Effector memory CD8-positive, alpha-beta T cell (primary cell): Measurements from ENCODE around the gene RNF112.

Experiments used
- ATAC-seq: fragments of 150-1000 bp; cut with Tn5 transposase; replicated peaks from 2 replicates; pipeline ENCODE4 v1.10.0; 2021; ENCODE audit warnings: mild to moderate bottlenecking, moderate library complexity
- DNase-seq, 3 experiments: peaks; one replicate each; pipeline ENCODE4 v3.0.0; 2021
- H3K27ac Mint-ChIP-seq, 2 donors: one replicate each; pipeline ENCODE4 v1.8.0; 2022; ENCODE audit warnings: mild to moderate bottlenecking in 2 of 2, mixed read lengths in 2 of 2, moderate library complexity in 2 of 2
- H3K27me3 Mint-ChIP-seq, 2 donors: one replicate each; pipeline ENCODE4 v1.8.0; 2022; ENCODE audit warnings: mixed read lengths in 2 of 2
- H3K36me3 Mint-ChIP-seq: one replicate; pipeline ENCODE4 v1.8.0; 2022; ENCODE audit warnings: mild to moderate bottlenecking, moderate library complexity, mixed read lengths; ENCODE audit not compliant: insufficient read depth
- H3K4me1 Mint-ChIP-seq, 2 donors: one replicate each; pipeline ENCODE4 v1.8.0; 2022; ENCODE audit warnings: low read depth in 2 of 2, mixed read lengths in 2 of 2
- H3K4me3 Mint-ChIP-seq, 2 donors: one replicate each; pipeline ENCODE4 v1.8.0; 2022; ENCODE audit warnings: mild to moderate bottlenecking in 2 of 2, mixed read lengths in 2 of 2, moderate library complexity in 2 of 2
- H3K9me3 Mint-ChIP-seq, 2 donors: one replicate each; pipeline ENCODE4 v1.8.0; 2022; ENCODE audit warnings: mixed read lengths in 2 of 2

The RNF112 gene

GRCh38 chr17:19387921-19388521 lies 23.0 kb upstream of the RNF112 start:
- Mint-ChIP-seq H3K4me1 (peaks cover 12 to 16% of the 10 kb centered on the region in 2 donors), H3K27me3 (no peaks in the 10 kb centered on the region), H3K4me3 (no peak overlapping the region), H3K27ac (peak overlapping the region; percentile 69 to 75), H3K9me3 (no peaks in the 10 kb centered on the region), H3K36me3 (peaks cover 6% of the 10 kb centered on the region)
- no peak for ATAC-seq
- no peak for DNase-seq

GRCh38 chr17:19388791-19389785 lies 21.9 kb upstream of the RNF112 start:
- Mint-ChIP-seq H3K36me3 (peaks cover 3% of the 10 kb centered on the region), H3K27ac (peak overlapping the region; percentile 31 to 66), H3K4me1 (peaks cover 11 to 12% of the 10 kb centered on the region in 2 donors), H3K27me3 (no peaks in the 10 kb centered on the region), H3K4me3 (no peak overlapping the region), H3K9me3 (no peaks in the 10 kb centered on the region)
- ATAC-seq: no peak
- DNase-seq: no peak

DNA sequence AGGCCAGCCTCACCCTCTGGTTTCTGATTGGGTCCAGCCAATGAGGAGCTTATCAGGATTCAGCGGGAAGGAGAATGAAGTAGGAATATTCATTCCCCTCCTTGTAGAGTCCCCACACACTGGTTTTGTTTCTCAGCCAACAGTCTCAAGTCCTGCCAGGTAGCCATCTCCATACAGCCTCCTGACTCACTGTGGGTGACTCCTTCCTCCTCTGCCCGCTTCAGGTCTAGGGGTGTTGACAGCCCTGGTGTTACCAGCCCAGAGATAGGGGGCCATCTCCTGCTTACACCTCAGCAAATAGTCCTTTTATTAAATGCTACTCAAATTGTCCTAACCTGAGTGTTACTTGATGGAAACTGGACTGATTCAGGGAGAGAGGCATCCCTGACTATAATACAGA lies 20.1 kb upstream of the RNF112 start:
- no peaks in the 10 kb centered on the region for H3K27me3 Mint-ChIP-seq
- no peak overlapping the region for H3K27ac Mint-ChIP-seq
- H3K4me3 Mint-ChIP-seq: no peak overlapping the region

GRCh38 chr17:19391432-19391831 lies 19.6 kb upstream of the RNF112 start:
- ATAC-seq (no peak), DNase-seq (no peak)
- Mint-ChIP-seq H3K9me3 (no peaks in the 10 kb centered on the region), H3K27me3 (no peaks in the 10 kb centered on the region), H3K36me3 (no peaks in the 10 kb centered on the region), H3K27ac (no peak overlapping the region), H3K4me1 (peaks cover 4% of the 10 kb centered on the region in 2 donors), H3K4me3 (no peak overlapping the region)

More for the DNA sequence above, 20.1 kb upstream of the RNF112 start:
- H3K9me3 Mint-ChIP-seq: no peaks in the 10 kb centered on the region
- H3K36me3 Mint-ChIP-seq: no peaks in the 10 kb centered on the region
- H3K4me1 Mint-ChIP-seq: peaks cover 4 to 5% of the 10 kb centered on the region in 2 donors
- no peak for ATAC-seq
- no peak for DNase-seq

DNA sequence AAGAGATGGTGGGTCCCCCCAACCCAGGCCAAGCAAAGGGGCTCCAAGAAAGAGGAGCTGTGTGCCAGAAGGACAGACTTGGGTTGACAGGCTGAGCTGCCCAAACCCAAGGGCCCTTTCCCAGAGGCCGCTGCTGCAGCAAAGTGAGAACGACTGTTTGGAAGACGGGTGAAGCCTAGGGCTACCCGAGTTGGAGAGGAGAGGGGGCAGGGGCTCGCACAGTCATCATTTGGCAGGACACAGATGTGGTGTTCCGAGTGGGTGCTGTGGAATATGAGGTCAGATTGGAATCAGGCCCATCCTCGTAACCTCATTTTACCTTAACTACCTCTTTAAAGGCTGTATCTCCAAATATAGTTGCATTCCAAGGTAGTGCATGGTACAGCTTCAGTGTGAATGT lies 18.7 kb upstream of the RNF112 start:
- Mint-ChIP-seq H3K4me3 (no peak overlapping the region), H3K9me3 (no peaks in the 10 kb centered on the region), H3K27ac (no peak overlapping the region), H3K4me1 (peaks cover 3 to 4% of the 10 kb centered on the region in 2 donors), H3K27me3 (no peaks in the 10 kb centered on the region), H3K36me3 (no peaks in the 10 kb centered on the region)
- no peak for DNase-seq
- no peak for ATAC-seq

GRCh38 chr17:19397556-19398041 lies 13.4 kb upstream of the RNF112 start:
- H3K4me3 Mint-ChIP-seq: no peak overlapping the region
- no peaks in the 10 kb centered on the region for H3K27me3 Mint-ChIP-seq
- ATAC-seq: no peak
- H3K9me3 Mint-ChIP-seq: no peaks in the 10 kb centered on the region
- DNase-seq: no peak
- H3K27ac Mint-ChIP-seq: no peak overlapping the region
- no peaks in the 10 kb centered on the region for H3K36me3 Mint-ChIP-seq
- H3K4me1 Mint-ChIP-seq: no peaks in the 10 kb centered on the region

DNA sequence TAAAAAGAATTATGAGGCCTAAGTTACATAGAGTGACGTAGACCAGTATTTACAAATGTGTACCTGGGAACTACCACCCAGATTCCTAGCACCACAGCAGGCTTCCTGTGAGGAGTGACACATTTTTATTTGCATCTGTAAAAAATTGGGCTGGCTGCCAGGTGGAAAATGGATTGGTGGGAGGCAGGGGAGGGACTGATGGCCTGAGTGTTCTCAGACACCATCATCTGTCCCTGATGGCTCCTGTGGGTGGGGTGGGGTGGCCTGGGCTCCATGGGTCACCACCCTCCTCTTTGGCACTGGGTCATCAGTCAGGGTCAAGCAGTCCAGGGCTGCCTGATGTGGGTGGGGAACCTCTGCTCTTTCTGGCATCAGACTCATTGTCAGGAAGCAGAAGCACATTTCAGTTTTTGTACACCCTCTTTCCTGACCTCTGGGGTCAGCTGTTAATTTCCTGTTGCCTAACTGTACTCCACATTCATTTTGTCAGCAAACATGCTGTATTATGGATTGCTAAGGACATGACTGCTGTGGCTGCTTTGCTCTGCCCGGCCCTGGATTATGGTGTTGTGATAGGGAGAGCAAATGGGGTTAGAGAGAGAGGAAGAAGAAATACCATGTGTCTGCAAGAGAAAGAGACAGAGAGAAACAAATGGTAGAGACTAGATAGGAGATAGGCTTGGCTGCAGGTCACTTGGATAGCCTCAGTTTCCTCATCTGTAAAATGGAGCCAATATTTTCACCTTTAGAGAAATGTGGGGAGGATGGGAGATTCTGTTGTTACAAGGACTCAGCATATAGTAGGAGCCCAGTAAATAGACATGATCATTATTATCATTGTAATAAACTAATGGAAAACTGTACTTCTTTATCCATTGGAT lies 12.5 kb upstream of the RNF112 start:
- Mint-ChIP-seq H3K27me3 (no peaks in the 10 kb centered on the region), H3K4me1 (no peaks in the 10 kb centered on the region), H3K4me3 (no peak overlapping the region), H3K27ac (no peak overlapping the region), H3K9me3 (no peaks in the 10 kb centered on the region), H3K36me3 (no peaks in the 10 kb centered on the region)
- DNase-seq (no peak), ATAC-seq (no peak)

DNA sequence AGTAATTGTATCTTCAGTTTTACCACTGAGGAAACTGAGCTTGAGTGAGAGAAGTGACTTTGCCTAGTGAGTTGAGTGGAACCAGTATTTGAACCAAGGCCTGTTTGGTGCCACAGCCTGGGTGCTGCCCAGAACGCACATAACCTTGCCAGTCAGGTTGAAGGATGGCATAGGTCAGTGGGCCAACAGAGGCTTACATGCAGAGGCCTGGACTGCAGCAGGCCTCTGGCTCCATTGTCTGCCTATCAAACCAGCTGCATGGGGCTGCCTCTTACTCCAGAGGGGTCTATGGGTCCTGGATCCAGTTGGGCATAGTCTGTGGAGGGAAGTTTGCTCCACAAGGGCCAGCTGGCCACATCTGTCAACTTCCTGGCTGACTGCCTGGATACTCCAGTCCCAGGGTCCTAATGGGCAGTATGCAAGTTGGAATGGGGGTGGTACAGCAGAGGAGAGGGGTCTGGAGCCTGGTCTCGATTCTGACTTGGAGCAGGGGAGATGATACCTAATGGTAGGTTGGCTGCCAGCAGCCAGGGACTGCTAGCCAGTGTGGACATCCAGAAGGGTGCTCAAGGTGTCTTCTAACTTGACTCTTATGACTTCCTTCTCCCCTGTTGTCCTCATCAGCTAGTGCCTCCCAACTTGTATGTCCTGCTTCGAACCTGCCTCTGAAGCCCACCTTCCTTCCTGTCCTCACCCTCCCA lies 11.1 kb upstream of the RNF112 start:
- DNase-seq (no peak), ATAC-seq (no peak)
- no peaks in the 10 kb centered on the region for H3K27me3 Mint-ChIP-seq
- no peak overlapping the region for H3K4me3 Mint-ChIP-seq
- no peak overlapping the region for H3K27ac Mint-ChIP-seq
- H3K9me3 Mint-ChIP-seq: no peaks in the 10 kb centered on the region
- no peaks in the 10 kb centered on the region for H3K36me3 Mint-ChIP-seq
- no peaks in the 10 kb centered on the region for H3K4me1 Mint-ChIP-seq

GRCh38 chr17:19401321-19402010 lies 9.6 kb upstream of the RNF112 start:
- Mint-ChIP-seq H3K36me3 (no peaks in the 10 kb centered on the region), H3K4me1 (no peaks in the 10 kb centered on the region), H3K27ac (no peak overlapping the region), H3K27me3 (no peaks in the 10 kb centered on the region), H3K9me3 (no peaks in the 10 kb centered on the region), H3K4me3 (no peak overlapping the region)
- DNase-seq (no peak), ATAC-seq (no peak)

DNA sequence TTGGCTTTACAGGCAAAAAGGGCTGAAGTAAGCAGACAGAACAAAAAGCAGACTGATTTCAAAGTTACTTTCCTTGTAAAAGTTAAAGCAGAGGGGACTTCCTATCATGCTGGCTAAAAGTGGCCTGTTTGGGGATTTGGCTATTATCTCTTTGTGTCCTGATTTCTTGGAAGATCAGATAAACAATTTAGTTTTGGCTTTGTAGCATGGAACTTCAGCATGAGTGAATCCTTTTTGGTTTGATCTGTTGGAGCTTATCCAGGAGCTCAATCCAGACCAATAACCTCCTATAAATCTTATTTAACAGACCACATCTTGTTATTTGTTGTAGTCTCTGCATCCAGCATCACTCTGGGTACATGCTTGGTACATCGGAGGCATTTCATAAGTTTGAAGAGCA lies 8.9 kb upstream of the RNF112 start:
- DNase-seq (no peak), ATAC-seq (no peak)
- H3K4me3 Mint-ChIP-seq: no peak overlapping the region
- no peaks in the 10 kb centered on the region for H3K36me3 Mint-ChIP-seq
- H3K27ac Mint-ChIP-seq: no peak overlapping the region
- H3K27me3 Mint-ChIP-seq: no peaks in the 10 kb centered on the region
- H3K9me3 Mint-ChIP-seq: no peaks in the 10 kb centered on the region
- no peaks in the 10 kb centered on the region for H3K4me1 Mint-ChIP-seq

DNA sequence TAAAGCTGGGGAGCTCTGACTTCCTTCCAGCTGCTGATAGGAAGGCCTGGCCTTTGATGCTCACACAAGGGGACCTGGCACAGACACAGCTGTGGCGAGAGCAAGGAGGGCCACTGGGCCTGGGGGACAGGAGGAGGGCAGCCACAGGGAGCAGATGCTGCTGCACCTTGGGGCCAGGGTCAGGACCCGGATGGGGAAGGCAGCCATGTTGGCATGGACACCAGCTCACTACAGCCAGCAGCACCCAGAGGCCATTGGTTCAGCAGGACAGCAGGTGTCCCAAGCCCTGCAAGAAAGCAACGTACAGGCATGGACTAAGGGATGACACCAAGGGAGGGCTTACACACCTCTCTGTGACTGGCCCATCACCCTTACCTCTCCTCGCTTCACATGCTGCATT lies 8.0 kb upstream of the RNF112 start:
- no peaks in the 10 kb centered on the region for H3K4me1 Mint-ChIP-seq
- no peak overlapping the region for H3K27ac Mint-ChIP-seq
- no peaks in the 10 kb centered on the region for H3K27me3 Mint-ChIP-seq
- H3K36me3 Mint-ChIP-seq: no peaks in the 10 kb centered on the region
- ATAC-seq (no peak), DNase-seq (no peak)
- H3K4me3 Mint-ChIP-seq: no peak overlapping the region
- H3K9me3 Mint-ChIP-seq: no peaks in the 10 kb centered on the region

- Mint-ChIP-seq H3K4me3 (no peak overlapping the region), H3K27ac (no peak overlapping the region), H3K4me1 (no peaks in the 10 kb centered on the region), H3K9me3 (no peaks in the 10 kb centered on the region), H3K27me3 (no peaks in the 10 kb centered on the region), H3K36me3 (no peaks in the 10 kb centered on the region)
- DNase-seq: no peak
- no peak for ATAC-seq
Observed at GRCh38 chr17:19404264-19404663, 6.8 kb upstream of the RNF112 start.
